Thyroid gland (tissue), 4 donors: ENCODE data around the gene GALNT13. TPM values are rescaled to one million over a fixed set of nuclear protein-coding genes. Genes with fewer than 3 reads are reported as not detected.

Experiments
- DNase-seq, 2 donors: peaks; one replicate each; pipeline ENCODE4 v3.0.0-alpha.2; 2019
- H3K27ac ChIP-seq, 3 donors: fragments of 200-600 bp; sonication (generic); 1 replicate in 2 of 3; 2 replicates in 1 of 3; pipeline ENCODE4 v1.5.1; 2016 to 2019; ENCODE audit warnings: mild to moderate bottlenecking in 1 of 3, moderate library complexity in 1 of 3
- H3K27me3 ChIP-seq: fragments of 200-600 bp; sonication (generic); one replicate; pipeline ENCODE4 v1.5.1; 2019
- H3K36me3 ChIP-seq, 2 donors: fragments of 200-600 bp; sonication (generic); one replicate each; pipeline ENCODE4 v1.5.1; 2016 to 2019
- H3K4me1 ChIP-seq, 2 donors: fragments of 200-600 bp; sonication (generic); one replicate each; pipeline ENCODE4 v1.5.1; 2017 to 2019
- H3K4me3 ChIP-seq, 3 donors: fragments of 200-600 bp; sonication (generic); replicated peaks in 1 of 3; 1 replicate in 2 of 3; 2 replicates in 1 of 3; pipeline ENCODE4 v1.5.1; 2016; ENCODE audit warnings: mild to moderate bottlenecking in 1 of 3
- H3K9me3 ChIP-seq: fragments of 200-600 bp; sonication (generic); one replicate; pipeline ENCODE4 v1.5.1; 2017
- POLR2A ChIP-seq, 2 donors: fragments of 450-650 bp; IDR thresholded peaks; one replicate each; pipeline ENCODE4 v1.6.1; 2017; ENCODE audit warnings: antibody characterized with exemption in 2 of 2, mild to moderate bottlenecking in 2 of 2, moderate library complexity in 1 of 2
- WGBS, 2 donors: methylation state at CpG; one replicate each; pipeline ENCODE4 v1.1.5; 2017; 5-methylcytosine and 5-hydroxymethylcytosine counted together
- intact Hi-C: fragments of 100-400 bp; cut with DNase I; formaldehyde crosslinking; loops from one replicate; pipeline ENCODE4 v1.15.1; 2023
- total RNA-seq, 4 donors: library from RNA; depleted of rRNA; stranded (reverse); fragments of >200 nt; gene quantifications; one replicate each; pipeline ENCODE4 v1.2.3, GENCODE V29; 2016
- TF ChIP-seq, protein P1 (sequence below), 6 experiments: fragments of 200-600 bp in 3 of 6; fragments of 450-650 bp in 3 of 6; sonication (generic) in 3 of 6; IDR thresholded peaks; one replicate each; pipeline ENCODE4 v1.5.1; 2016 to 2019; ENCODE audit warnings: antibody characterized with exemption in 6 of 6, mild to moderate bottlenecking in 2 of 6, inconsistent platforms in 1 of 6, moderate library complexity in 1 of 6

GALNT13 gene
- total RNA-seq, 4 donors from 2014 or later = 0.13 to 2.3 TPM; not detected in 2

DNA sequence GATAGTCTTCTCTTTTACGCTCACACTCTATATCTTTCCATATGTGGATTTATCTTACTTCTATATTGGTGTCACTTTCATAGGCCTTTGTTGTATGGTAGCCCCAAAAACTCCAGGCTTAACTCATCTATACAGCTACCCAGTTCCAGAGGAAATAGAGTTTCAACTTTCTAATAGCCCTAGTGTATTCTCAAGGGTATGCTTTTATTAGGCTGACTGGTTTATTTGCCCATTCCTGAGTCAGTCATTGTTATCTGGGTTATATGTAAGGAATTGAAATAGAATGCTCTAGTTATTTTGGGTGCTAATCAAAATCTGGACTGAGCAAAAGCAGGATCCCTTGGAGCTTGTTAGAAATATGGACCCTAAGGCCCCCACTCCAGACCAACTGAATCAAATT lies 519.3 kb downstream of the GALNT13 start:
- no peak overlapping the region for H3K27ac ChIP-seq
- WGBS, 2 donors = 98 to 100% methylated on average over 1 of the region's 1 CpG
- no peak for TF ChIP-seq POLR2A (IDR thresholded peaks at IDR 0.05)
- TF ChIP-seq, protein P1, sequence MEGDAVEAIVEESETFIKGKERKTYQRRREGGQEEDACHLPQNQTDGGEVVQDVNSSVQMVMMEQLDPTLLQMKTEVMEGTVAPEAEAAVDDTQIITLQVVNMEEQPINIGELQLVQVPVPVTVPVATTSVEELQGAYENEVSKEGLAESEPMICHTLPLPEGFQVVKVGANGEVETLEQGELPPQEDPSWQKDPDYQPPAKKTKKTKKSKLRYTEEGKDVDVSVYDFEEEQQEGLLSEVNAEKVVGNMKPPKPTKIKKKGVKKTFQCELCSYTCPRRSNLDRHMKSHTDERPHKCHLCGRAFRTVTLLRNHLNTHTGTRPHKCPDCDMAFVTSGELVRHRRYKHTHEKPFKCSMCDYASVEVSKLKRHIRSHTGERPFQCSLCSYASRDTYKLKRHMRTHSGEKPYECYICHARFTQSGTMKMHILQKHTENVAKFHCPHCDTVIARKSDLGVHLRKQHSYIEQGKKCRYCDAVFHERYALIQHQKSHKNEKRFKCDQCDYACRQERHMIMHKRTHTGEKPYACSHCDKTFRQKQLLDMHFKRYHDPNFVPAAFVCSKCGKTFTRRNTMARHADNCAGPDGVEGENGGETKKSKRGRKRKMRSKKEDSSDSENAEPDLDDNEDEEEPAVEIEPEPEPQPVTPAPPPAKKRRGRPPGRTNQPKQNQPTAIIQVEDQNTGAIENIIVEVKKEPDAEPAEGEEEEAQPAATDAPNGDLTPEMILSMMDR (IDR thresholded peaks at IDR 0.05) = no peak
- no peak for DNase-seq
- H3K27me3 ChIP-seq = no peaks in the 10 kb centered on the region
- no peaks in the 10 kb centered on the region for H3K36me3 ChIP-seq
- H3K9me3 ChIP-seq = no peaks in the 10 kb centered on the region
- intact Hi-C loops = no loop called here
- no peaks in the 10 kb centered on the region for H3K4me1 ChIP-seq
- H3K4me3 ChIP-seq = no peak overlapping the region

DNA sequence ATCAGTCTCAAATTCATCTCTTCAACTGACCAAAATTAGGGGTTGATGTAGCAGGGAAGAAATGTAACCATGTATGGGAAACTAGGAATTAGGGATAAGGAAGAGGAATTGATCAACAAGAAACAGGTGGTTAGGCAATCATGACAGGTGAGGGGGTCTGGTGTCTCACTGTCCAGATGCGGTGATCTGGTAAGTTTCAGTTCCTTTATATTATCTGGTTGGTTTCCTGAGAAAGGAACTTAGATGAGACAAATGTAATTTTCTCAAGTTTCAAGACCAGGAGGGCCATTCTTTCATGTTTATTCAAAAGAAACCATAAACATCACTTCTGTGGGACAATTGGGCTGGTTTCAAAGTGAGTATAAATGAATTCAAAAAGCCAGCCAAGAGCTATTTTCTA lies 520.5 kb downstream of the GALNT13 start:
- intact Hi-C loops = no loop called here
- H3K27ac ChIP-seq = no peak overlapping the region
- no peak overlapping the region for H3K4me3 ChIP-seq
- H3K36me3 ChIP-seq = no peaks in the 10 kb centered on the region
- DNase-seq = no peak
- no peaks in the 10 kb centered on the region for H3K27me3 ChIP-seq
- no peaks in the 10 kb centered on the region for H3K4me1 ChIP-seq
- TF ChIP-seq, protein P1 (IDR thresholded peaks at IDR 0.05) = no peak
- TF ChIP-seq POLR2A (IDR thresholded peaks at IDR 0.05) = no peak
- 78 to 83% methylated on average over 1 of the region's 1 CpG for WGBS, 2 donors
- no peaks in the 10 kb centered on the region for H3K9me3 ChIP-seq

DNA sequence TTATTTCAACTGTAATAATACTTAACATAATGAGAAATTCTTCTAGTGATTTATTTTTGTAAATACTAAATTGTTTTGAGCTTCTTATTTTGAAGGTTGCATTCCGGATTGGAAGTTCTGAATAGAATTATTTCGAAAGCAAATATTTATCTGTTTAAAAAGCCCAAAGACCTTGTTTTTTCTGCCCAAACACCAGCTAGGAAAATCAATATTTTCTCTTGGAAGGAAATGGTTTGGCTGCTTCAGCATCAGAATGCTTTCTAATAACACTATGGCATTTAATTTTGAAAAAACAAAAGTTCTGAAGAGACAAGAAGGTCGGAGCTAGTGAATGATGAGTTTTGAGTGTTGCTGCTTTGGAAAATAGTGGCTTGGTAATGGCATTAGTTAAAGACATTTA lies 522.9 kb downstream of the GALNT13 start:
- intact Hi-C loops = no loop called here

DNA sequence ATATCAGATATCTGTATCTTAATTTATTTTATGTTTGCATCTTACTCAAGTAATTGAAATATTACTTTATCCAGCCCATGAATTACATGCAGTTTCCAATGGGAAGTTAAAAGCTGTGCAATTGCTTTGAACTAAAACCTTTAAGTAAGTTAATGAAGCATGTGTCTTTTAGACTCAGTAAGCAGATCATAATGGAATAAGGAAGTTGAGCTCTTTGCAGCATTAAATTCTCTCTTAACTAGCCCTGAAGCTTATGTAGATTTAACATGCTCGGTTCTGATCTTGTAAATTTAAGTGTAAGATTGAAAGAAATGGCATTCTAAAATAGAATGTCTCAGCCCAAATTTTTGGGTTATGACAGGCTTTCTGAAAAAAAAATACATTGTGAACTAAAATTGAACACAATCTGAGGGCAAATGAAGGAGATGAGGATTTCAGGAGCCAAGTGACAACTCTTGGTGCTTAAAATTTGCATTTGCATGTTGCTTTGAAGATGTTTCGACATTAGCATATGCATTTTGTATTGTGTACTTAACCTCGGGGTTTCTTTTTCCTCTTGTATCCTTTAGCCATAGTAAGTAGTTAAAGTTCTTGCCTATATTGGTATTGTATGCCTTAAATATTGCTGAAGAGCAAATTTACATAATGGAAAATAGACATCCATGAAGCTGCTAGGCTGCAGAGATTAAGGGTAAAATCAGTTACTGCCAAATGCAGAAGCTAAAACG lies 529.0 kb downstream of the GALNT13 start:
- intact Hi-C loops = no loop called here
- TF ChIP-seq, protein P1 (IDR thresholded peaks at IDR 0.05) = no peak
- no peak for TF ChIP-seq POLR2A (IDR thresholded peaks at IDR 0.05)
- Histone ChIP-seq H3K36me3 (no peaks in the 10 kb centered on the region), H3K4me1 (no peaks in the 10 kb centered on the region), H3K9me3 (no peaks in the 10 kb centered on the region), H3K4me3 (no peak overlapping the region), H3K27ac (no peak overlapping the region), H3K27me3 (no peaks in the 10 kb centered on the region)
- DNase-seq = no peak
- WGBS, 2 donors = 37 to 44% methylated on average over 4 of the region's 4 CpGs

More for the DNA sequence above, 522.9 kb downstream of the GALNT13 start:
- H3K36me3 ChIP-seq = no peaks in the 10 kb centered on the region
- no peaks in the 10 kb centered on the region for H3K4me1 ChIP-seq
- H3K27me3 ChIP-seq = no peaks in the 10 kb centered on the region
- H3K27ac ChIP-seq = no peak overlapping the region
- H3K4me3 ChIP-seq = no peak overlapping the region
- no peaks in the 10 kb centered on the region for H3K9me3 ChIP-seq
- no peak for DNase-seq
- 80 to 85% methylated on average over 3 of the region's 3 CpGs for WGBS, 2 donors
- TF ChIP-seq, protein P1 (IDR thresholded peaks at IDR 0.05) = no peak
- no peak for TF ChIP-seq POLR2A (IDR thresholded peaks at IDR 0.05)

DNA sequence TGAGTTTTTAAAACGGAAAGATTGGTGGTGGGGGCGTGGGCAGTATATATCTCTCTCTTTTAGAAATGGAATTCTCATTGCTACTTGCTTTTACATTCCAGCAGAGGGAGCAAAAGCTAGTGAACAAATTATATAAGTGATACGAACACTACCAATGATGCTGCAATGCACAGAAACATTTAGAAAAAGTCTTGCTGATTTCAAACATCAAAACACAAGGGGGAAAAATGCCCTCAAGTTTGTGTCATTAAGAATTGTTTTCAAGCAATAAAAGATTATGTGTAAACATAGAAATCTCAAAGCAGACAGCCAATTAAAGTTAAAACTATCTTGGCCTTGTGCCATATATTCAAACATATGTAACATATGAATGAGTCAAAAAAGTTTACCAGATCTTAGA lies 530.5 kb downstream of the GALNT13 start:
- DNase-seq = no peak
- WGBS, 2 donors = 30 to 31% methylated on average over 3 of the region's 3 CpGs
- Histone ChIP-seq H3K36me3 (no peaks in the 10 kb centered on the region), H3K27ac (no peak overlapping the region), H3K9me3 (no peaks in the 10 kb centered on the region), H3K27me3 (no peaks in the 10 kb centered on the region), H3K4me1 (no peaks in the 10 kb centered on the region), H3K4me3 (no peak overlapping the region)
- TF ChIP-seq POLR2A (IDR thresholded peaks at IDR 0.05) = no peak
- TF ChIP-seq, protein P1 (IDR thresholded peaks at IDR 0.05) = peak in 1 of 6 experiments; percentile 30
- intact Hi-C loops = no loop called here
